NB4 (cell line): ENCODE results near the gene ABHD1.

ENCODE experiments used
- TF ChIP-seq, protein P1 (sequence below): IDR thresholded peaks from 2 replicates; pipeline ENCODE4 v1.6.1; 2011; ENCODE audit warnings: low read depth, low read length
- TF ChIP-seq, protein P2 (sequence below): IDR thresholded peaks from one replicate; pipeline ENCODE4 v1.5.1; 2012; ENCODE audit warnings: low read depth, low read length

DNA sequence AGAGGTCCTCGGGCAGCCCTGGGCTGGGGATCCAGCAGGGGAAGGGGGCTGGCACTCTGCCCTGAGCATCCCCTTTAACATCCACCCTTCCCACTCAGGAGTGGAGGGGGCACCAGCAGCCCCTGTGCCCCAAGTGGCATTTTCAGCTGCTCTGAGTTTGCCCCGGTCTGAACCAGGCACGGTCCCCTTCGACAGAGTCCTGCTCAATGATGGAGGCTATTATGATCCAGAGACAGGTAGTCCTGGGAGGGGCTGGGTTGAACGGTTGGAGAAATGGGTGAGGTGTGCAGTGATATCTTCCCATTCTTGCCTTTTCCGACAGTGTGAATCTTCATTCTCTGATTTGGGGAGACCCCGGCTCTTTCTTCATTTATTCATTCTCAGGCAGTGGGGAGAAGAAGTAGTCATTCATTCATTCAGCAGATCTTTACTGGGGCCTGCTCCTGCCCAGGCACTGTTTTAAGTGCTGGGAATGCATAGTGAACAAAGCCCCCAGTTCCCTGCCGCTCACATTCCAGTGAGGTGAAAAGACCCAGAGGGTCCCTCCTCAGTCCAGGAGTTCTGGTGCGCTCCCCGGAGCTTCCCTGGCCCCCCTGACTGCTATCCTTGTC, 38.4 kb upstream of the ABHD1 start:
- TF ChIP-seq, protein P1, sequence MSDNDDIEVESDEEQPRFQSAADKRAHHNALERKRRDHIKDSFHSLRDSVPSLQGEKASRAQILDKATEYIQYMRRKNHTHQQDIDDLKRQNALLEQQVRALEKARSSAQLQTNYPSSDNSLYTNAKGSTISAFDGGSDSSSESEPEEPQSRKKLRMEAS: no peak
- TF ChIP-seq, protein P2, sequence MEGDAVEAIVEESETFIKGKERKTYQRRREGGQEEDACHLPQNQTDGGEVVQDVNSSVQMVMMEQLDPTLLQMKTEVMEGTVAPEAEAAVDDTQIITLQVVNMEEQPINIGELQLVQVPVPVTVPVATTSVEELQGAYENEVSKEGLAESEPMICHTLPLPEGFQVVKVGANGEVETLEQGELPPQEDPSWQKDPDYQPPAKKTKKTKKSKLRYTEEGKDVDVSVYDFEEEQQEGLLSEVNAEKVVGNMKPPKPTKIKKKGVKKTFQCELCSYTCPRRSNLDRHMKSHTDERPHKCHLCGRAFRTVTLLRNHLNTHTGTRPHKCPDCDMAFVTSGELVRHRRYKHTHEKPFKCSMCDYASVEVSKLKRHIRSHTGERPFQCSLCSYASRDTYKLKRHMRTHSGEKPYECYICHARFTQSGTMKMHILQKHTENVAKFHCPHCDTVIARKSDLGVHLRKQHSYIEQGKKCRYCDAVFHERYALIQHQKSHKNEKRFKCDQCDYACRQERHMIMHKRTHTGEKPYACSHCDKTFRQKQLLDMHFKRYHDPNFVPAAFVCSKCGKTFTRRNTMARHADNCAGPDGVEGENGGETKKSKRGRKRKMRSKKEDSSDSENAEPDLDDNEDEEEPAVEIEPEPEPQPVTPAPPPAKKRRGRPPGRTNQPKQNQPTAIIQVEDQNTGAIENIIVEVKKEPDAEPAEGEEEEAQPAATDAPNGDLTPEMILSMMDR: no peak
